Adipose tissue (tissue), 3 donors: Measurements from ENCODE around the gene FZD8. TPM values are rescaled to one million over a fixed set of nuclear protein-coding genes. Genes with fewer than 3 reads are reported as not detected.

Experiments
- H3K27ac ChIP-seq: one replicate; pipeline ENCODE4 v1.5.1; 2013; ENCODE audit warnings: low read depth, low read length
- WGBS, 3 donors: extraction: QIAGEN DNeasy Blood & Tissue Kit; methylation state at CpG; one replicate each; pipeline ENCODE4 v1.1.7; 2013; 5-methylcytosine and 5-hydroxymethylcytosine counted together
- polyA plus RNA-seq, 3 donors: library from polyadenylated mRNA; stranded (reverse); fragments of 200-250 nt; gene quantifications; one replicate each; pipeline ENCODE4 v1.2.3, GENCODE V29; 2013
- donor health status: healthy with polysubstance abuse.
- donor health status: Bipolar disorder and iron deficiency.
- donor health status: healthy.

Gene FZD8
- polyA plus RNA-seq, 3 donors: 2.2 to 12.1 (median 2.7) TPM

DNA sequence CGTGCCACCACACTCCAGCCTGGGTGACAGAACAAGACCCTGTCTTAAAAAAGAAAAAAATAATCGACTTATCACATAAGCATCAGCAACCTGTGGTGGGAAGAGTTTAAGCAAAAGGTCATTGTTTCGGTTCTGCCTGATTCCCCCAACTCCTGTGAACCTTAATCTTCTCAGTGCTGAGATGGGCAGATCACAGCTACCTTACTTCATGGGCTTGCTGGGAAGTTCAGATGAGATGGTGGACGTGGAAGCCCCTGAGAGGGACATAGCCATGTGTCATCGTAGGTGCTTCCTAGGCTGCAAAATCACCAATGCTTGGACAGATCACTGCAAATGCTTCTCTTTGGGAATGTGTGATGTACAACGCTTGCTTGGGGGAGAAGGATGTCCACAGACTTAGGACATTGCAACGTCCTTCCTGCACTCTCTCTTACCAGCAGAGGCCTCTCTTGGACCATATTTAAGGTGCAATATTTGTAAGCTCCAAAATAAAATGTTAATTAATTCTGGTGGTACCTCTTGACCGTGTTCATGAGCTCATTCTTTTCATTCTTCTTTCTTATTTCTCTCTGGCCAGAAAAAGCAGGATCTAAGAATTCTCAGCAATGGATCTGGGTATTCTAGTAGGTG lies 28.4 kb downstream of the FZD8 start:
- 48 to 57% (median 56%) methylated on average over 8 of the region's 8 CpGs for WGBS, 3 donors
- no peak overlapping the region for H3K27ac ChIP-seq

DNA sequence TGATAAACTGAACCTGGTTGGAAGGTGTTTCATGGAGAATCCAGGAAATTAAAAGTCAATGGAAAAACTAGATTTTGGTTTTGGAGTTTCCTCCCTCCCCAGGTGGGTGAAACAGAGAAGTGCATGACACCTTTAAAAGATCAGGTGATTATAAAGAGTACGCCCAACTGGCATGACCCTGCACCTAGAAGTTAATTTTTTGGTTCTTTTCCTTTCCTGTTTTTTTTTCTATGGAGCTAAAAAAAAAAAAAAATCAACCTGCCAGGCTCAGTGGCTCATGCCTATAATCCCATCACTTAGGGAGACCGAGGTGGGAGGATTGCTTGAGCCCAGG lies 29.0 kb downstream of the FZD8 start:
- WGBS, 3 donors: 64 to 83% (median 78%) methylated on average over 2 of the region's 2 CpGs
- no peak overlapping the region for H3K27ac ChIP-seq

DNA sequence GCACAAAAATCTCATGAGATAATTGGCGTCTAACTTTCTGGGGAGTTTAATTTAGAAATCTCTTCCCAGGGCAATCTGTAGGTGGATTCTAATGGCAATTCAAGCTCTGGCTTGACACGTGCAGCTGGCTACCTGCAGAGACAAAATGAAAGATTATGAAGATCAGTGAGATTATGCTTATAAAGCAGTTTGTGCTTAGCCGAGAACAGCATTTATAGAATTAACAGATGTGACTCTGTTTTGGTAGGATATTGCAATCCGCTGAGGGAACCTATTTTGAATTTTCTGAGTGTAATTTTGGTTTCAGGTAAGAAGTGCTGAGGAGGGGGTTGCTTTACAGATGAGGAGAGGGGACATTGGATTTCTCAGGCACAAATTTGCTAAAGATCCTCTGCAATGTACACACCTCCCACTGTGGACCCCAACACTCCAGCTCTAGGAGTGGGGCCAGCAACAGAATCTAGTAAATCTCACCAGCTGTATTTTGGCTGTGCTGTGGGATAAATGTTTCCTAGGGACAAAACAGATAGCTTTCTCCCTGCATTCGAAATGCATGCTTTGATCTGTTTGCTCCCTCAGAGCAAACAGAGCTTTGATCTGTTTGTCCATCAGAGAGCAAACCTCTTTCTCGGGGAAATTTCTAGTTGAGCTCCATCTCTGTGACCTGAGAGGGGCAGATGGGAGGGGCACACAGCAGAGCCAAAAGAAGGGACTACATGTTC lies 29.6 kb downstream of the FZD8 start:
- no peak overlapping the region for H3K27ac ChIP-seq
- WGBS, 3 donors: 41 to 62% (median 58%) methylated on average over 6 of the region's 6 CpGs

DNA sequence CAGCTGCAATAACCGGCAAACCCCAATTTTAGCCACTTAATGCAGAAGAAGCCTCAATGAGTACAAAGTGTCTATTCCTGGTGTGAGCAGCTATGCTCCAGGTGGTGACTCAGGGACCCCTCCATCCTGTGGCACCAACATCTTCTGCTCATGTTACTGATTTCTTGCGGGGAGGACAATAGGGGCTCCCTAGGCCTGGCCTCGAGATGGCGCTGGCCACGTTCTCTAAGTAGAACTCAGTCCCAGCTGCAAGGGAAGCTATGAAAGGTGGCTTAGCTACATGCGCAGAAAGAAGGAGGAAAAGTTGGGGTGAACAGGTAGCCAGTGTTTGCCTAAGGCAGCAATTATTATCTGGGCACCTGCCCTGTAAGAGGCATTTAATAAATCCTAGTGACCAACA lies 30.3 kb downstream of the FZD8 start:
- WGBS, 3 donors: 63 to 85% (median 82%) methylated on average over 6 of the region's 6 CpGs
- no peak overlapping the region for H3K27ac ChIP-seq

DNA sequence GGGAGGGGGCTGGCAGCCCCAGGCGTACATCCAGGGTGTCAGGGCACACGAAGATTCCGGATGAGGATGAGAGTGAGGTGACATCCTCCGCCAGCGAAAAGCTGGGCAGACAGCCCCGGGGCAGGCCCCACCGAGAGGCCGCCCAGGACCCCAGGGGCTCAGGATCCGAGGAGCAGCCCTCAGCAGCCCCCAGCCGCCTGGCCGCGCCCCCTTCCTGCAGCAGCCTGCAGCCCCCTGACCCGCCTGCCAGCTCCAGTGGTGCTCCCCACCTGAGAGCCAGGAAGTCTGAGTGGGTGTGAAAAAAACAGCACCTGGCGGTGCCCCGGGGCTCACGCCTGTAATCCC lies 33.8 kb downstream of the FZD8 start:
- WGBS, 3 donors: 59 to 72% (median 67%) methylated on average over 16 of the region's 16 CpGs
- H3K27ac ChIP-seq: no peak overlapping the region

DNA sequence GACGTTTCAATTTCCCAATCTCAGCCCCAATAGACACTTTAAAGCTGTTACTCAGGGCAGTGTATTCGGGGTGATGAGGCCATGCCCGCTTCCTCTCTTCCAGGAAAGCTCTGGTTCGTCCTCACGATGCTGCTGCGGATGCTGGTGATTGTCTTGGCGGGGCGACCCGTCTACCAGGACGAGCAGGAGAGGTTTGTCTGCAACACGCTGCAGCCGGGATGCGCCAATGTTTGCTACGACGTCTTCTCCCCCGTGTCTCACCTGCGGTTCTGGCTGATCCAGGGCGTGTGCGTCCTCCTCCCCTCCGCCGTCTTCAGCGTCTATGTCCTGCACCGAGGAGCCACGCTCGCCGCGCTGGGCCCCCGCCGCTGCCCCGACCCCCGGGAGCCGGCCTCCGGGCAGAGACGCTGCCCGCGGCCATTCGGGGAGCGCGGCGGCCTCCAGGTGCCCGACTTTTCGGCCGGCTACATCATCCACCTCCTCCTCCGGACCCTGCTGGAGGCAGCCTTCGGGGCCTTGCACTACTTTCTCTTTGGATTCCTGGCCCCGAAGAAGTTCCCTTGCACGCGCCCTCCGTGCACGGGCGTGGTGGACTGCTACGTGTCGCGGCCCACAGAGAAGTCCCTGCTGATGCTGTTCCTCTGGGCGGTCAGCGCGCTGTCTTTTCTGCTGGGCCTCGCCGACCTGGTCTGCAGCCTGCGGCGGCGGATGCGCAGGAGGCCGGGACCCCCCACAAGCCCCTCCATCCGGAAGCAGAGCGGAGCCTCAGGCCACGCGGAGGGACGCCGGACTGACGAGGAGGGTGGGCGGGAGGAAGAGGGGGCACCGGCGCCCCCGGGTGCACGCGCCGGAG lies 34.4 kb downstream of the FZD8 start:
- H3K27ac ChIP-seq: no peak overlapping the region
- WGBS, 3 donors: 6 to 8% (median 7%) methylated on average over 71 to 78 of the region's 78 CpGs

DNA sequence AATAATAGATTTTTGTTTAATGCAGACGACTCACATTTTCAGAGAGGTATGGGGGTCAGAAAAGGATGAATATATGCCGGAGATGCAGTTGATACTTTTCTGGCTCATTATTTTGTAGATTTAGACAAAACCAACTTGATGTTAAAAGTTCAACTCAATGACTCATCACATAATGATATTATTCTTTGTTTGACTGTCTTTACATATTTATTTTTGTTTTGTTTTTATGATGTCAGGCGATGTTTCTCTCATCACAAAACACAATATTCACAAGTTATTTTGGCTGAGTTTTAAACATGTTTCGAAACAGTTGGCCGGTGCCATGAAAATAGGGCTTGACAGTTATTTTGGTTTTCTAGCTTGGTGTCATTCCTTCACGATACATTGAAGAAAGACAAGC lies 35.7 kb downstream of the FZD8 start:
- no peak overlapping the region for H3K27ac ChIP-seq
- 79 to 84% (median 80%) methylated on average over 6 of the region's 6 CpGs for WGBS, 3 donors

DNA sequence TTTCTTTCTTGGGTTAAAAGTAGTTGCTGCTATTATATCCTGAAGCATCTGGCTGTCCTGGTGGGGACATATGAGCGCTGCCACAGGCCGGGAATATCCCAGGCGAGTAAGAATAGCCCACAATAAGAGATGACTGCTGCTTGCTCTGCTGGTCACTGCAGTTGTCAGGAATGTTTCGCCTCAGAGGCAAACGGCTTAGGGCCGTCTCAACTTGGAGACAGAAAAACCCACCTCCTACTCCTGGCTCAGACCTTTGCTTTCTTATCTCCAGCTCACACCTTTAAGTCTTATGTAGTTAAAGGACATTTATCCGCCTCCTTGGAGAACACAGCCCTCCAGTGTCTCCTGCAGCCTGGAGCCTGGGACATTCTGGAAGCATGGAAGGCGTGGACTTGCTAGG lies 36.9 kb downstream of the FZD8 start, which contains the start of gene GJD4:
TSS of gene GJD4 (plus strand) at position 151 of the 400 bp plus-strand sequence. CDS start at position 378, 227 bp downstream.
- WGBS, 3 donors: 59 to 76% (median 72%) methylated on average over 8 of the region's 8 CpGs

DNA sequence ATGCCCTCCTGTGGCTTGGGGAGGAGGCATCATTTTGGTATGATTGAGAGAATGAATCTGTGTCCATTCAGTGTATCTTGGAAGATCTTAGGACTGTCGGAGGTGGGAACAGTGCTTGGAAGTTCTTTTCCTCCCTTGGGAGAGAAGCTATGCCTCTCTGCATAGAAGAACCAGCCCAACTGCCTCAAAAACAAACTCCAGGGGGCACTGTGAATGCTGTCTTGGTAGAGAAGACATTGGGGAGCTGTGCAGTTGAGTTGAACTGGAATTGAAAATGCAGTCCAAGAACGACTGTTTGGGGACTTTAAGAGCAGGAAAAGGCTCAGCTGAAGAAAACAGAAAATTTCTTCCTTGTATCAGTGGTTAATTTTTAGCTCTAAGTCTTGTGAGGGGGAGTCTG lies 41.9 kb downstream of the FZD8 start:
- 53 to 69% (median 67%) methylated on average over 2 of the region's 2 CpGs for WGBS, 3 donors

More for the DNA sequence above, 36.9 kb downstream of the FZD8 start, which contains the start of gene GJD4:
- H3K27ac ChIP-seq: no peak within 1 kb of the TSS

DNA sequence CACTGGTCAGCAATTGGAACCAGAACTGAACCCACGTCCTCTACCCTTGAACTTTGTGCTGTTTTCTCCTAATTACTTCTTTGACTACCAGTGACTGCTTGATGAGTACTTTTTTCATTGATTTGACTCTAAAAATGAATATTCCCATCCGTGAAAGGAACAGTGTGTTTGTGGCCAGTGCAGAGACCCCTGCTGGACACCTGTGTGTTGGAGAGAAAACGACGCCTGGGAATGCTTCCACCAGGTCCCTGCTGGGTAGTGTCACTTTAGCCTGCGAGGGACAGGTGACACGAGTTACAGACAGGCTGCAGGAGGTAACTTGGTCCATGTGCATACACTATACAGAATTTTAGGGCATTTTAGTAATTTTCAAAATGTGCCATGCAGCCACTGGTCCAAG lies 43.7 kb downstream of the FZD8 start:
- no peak overlapping the region for H3K27ac ChIP-seq
- WGBS, 3 donors: 19 to 44% (median 35%) methylated on average over 6 of the region's 6 CpGs

More for the DNA sequence above, 41.9 kb downstream of the FZD8 start:
- H3K27ac ChIP-seq: no peak overlapping the region

DNA sequence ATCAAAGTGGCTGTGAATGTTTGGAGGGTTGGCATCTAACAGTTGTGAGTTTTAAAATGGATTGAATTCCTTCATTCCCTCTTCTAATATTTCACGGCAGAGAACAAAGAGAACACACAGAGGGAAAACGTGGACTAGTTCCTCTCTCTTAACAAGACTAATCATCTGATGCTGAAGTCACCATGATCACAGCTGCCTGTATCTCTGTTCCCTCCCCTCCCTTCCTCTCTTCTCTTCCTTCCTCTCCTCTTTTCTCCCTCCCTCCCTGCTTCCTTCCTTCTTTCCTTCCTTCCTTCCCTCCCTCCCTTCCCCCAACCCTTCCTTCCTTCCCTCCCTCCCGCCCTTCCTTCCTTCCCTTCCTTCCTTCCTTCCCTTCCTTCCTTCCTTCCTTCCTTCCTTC lies 47.0 kb downstream of the FZD8 start:
- no peak overlapping the region for H3K27ac ChIP-seq
- 23 to 34% (median 33%) methylated on average over 3 of the region's 3 CpGs for WGBS, 3 donors

DNA sequence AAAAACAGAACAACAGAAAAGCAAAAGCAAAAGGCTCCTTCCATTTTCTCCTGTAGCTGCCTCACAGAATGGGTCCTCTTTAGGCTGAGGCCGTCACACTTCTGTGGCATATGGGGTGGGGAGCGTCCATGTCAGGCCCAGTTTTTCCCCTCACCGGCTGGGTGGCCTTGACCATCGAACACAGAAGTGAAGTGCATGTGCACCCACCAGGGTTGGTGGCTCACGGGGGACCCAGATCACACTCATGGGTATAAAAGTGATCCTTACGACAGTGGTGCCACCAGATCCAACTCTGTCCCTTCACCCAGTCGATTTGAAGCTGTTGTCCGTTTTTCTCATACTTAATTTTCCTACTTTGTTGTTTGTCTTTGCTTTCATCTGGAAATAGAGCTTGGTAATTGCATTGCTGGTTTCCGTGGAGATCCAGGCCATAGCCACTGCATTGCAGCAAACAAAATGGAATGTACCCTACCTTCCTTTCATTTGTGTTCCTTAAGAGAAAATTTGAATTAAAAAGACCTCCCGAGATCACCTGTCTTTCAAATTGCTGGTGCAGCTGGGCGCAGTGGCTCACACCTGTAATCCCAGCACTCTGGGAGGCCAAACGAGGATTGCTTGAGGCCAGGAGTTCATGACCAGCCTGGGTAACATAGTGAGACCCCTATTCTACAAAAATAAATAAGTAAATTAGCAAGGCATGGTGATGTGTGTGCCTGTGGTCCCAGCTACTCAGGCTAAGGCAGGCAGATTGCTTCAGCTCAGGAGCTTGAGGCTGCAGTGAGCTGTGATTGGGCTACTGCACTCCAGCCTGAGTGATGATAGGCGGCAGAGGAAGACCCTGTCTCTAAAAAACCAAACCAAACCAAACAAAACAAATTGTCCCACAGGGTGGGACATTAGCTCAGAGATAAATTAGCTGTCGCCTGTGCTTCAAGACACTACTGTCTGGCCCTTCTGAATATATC lies 47.7 kb downstream of the FZD8 start:
- no peak overlapping the region for H3K27ac ChIP-seq
- 51 to 77% (median 75%) methylated on average over 14 of the region's 14 CpGs for WGBS, 3 donors

DNA sequence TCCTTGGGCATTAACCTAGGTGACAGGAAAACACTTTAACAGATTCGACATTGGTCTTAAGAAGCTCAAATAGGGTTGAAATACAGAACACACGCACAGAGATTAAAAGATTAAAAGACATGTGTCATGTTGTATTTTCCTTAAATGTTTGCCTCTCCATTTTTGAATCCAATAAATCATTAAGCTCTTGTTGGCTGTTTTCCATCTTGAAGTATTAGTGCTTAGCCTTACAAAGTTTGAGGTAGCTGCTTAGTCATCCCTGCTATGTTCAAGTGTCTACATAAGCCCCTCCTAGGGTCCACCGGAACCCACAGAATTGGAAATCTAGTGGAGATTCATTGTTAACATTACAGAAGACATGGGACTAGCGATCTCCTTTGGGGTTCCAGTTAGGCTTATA lies 49.7 kb downstream of the FZD8 start:
- H3K27ac ChIP-seq: no peak overlapping the region
- 81 to 94% (median 89%) methylated on average over 4 of the region's 4 CpGs for WGBS, 3 donors

DNA sequence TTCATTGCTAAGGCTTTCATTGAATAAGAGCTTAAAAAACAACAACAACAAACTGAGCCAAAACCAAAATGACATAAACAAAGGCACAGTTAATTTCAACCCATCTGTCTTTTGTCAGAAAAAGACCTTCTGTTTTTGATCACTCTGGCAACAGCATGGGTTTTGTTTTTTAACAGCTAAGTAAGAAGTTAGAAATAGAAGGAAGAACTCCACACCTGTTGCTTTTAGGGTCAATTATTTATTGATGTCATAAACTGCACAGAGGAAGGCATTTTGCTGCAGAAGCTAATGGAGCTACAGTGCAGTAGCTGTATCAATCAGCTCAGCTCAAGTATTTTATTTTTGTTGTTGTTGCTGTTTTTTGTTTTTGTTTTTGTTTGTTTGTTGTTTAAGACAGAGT lies 53.3 kb downstream of the FZD8 start:
- H3K27ac ChIP-seq: no peak overlapping the region

Other genes starting within 250 kb of the FZD8 start
- gene GJD4, start 37.0 kb downstream of the FZD8 start, polyA plus RNA-seq: under 1 TPM in 1 of 3 donors, not detected in 2; 0.06 TPM